Dermis blood vessel endothelial cell (primary cell): Measurements from ENCODE around the gene MYL2. TPM values are rescaled to one million over a fixed set of nuclear protein-coding genes. Genes with fewer than 3 reads are reported as not detected.
A peak's percentile ranks its signal among the peaks of the same experiment; 100 is the strongest.
"Not testable (repeated sequence)": the region's sequence is repeated elsewhere in the genome, so short reads cannot be mapped to it uniquely, and the experiment has no call there.

Source experiments
- DNase-seq: peaks from one replicate; pipeline ENCODE4 v3.0.0; 2010
- total RNA-seq: library from RNA; depleted of rRNA; stranded (reverse); fragments of >200 nt; gene quantifications from 2 replicates; pipeline ENCODE4 v1.2.3, GENCODE V29; 2014

Gene MYL2, protein sequence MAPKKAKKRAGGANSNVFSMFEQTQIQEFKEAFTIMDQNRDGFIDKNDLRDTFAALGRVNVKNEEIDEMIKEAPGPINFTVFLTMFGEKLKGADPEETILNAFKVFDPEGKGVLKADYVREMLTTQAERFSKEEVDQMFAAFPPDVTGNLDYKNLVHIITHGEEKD
- total RNA-seq: 0.14 and 0.34 TPM in 2 replicates

DNA sequence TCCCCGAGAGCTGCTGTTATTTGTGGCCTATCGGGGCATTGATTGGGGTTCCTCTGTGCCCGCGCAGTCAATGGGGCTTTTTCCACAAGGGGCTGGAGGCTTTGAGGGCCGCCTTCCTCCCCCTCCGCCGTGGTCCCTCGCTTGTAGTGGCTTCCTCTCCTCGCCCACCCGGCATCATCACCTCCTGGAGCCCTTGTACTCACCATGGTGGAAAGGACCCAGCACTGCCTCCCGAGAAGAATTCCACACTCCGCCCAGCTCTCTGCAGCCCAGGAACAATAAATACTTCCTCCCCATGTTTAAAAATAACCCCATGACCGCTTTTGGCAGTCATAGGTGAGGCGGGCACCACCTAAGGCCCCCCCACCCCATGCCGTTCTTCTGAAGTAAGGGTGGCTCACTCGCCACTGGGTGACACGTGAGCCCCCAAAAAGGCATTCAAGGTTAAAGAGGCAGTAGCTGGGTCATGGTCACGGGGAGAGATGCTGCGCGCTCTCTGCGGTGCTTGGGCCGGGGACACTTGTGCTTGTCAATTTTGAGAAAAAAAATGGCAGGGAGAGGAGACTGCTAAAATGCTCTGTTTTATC, at the start of gene MYL2:
Gene MYL2, minus strand, starts transcription at position 256 of the 587 bp plus-strand sequence. Its CDS starts 50 bp downstream, at position 206.
- DNase-seq: no peak

DNA sequence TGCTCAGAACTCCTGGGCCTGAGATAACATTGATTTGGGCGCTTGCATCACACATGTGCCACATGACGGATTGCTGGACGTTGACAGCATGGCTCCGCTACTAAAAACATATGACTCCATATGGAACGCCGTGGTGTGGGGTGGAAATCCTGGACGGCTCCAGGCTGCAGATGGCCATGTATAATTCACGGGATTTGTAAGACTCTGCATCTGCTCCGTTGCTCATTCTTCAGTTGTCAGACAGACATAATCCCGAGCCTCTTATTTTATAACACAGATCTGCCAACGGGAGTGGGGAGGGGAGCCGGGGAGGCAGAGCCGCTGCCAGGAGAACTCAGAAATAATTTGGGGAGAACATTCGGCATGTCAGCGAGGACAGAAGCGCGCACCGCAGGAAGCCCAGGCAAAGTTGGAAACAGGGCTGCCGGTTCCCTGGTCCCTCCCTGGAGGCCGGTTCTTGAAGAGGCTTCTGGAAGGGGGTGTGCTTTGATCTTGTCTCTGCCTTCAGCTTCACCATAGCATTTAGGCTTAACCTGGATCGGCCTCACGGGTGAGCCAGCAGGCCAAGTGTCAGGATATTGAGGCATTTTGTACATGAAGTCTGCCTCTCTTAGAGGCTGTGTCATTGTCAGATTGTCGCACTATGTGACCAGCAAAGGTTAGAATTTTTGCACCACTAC, 45.8 kb upstream of the MYL2 start:
- DNase-seq: no peak

DNA sequence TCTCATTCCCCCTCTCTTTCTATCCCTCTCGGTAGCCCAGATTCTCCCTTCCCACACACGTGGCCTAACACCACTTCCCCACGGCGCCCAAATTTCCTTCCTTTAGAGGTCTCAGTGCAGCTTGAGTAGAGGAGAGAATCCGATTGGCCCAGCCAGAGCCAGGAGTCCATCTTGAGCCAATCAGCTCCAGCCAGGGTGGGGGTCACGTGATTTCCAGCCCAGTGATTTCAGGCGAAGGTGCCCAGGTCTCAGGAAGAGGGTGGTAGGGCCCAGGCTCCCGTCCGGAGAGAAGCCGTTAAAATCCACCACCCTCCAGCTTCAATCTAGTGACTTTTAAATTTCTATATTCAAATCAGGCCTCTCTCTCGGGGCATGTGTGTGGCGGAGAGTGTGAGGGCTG, 45.2 kb upstream of the MYL2 start:
- DNase-seq: no peak

DNA sequence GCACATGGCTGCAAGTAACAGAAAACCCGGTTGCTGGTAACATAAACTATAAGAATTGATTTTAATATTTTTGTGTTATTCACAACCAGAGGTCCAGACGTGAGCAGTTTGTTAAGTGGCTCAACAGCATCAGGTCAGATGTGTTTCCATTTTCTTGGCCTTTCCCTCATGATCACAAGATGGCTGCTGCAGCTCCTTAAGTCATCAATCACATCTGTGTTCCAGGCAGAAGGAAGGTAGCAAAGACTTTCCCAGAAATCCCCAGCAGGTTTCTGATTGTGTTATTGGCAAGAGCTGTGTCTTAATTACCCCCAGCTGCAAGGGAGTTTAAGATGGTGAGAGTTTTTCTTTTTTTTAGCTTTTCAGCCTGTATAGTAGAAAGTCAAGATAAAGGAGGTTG, 40.4 kb upstream of the MYL2 start:
- DNase-seq: no peak

DNA sequence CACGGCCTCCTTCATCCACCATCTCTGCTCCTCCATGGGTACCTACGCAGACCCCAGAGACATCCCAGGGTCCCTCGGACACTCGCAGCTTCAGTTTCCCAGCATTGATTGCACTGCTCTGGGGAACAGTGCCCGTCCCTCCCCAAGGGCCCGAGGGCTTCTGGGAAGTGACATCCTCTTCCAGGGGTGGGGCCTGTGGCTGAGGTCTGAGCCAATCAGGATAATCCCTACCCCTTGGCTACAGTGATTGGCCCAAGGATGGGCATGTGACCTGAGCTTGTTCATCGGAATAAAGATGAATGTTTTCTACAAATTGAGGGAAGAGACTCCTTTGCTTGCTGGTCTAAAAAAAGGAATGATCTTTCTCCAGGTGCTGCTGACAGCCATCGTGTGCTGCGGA, 37.3 kb upstream of the MYL2 start:
- no peak for DNase-seq

DNA sequence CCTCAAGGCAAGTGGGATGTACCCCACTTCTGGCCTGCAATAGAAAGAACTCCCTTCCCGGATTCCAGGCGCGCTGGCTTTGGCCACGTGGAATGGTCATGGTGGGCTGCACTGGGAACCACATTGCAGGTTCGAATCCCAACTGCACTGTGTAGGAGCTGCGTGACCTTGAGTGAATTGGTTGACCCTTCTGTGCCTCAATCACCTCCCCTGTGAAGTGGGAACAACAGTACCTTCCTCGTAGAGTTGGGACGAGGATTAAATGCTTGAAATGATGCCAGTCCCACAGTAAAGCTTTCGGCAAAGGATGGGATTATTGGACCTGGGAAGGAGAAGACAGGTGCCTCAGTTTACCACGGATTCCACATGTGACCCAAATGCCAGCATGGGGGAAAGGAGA, 36.8 kb upstream of the MYL2 start:
- DNase-seq: no peak

DNA sequence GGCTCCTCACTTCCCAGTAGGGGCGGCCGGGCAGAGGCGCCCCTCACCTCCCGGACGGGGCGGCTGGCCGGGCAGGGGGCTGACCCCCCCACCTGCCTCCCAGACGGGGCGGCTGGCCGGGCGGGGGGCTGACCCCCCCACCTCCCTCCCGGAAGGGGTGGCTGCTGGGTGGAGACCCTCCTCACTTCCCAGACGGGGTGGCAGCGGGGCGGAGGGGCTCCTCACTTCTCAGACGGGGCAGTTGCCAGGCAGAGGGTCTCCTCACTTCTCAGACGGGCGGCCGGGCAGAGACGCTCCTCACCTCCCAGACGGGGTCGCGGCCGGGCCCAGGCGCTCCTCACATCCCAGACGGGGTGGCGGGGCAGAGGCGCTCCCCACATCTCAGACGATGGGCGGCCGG, 30.5 kb upstream of the MYL2 start:
- not testable (repeated sequence) for DNase-seq

DNA sequence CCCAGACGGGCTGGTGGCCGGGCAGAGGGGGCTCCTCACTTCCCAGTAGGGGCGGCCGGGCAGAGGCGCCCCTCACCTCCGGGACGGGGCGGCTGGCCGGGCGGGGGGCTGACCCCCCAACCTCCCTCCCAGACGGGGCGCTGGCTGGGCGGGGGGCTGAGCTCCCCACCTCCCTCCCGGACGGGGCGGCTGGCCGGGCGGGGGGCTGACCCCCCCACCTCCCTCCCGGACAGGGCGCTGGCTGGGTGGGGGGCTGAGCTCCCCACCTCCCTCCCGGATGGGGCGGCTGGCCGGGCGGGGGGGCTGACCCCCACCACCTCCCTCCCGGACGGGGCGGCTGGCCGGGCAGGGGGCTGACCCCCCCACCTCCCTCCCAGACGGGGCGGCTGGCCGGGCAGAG, 30.1 kb upstream of the MYL2 start:
- DNase-seq: not testable (repeated sequence)

DNA sequence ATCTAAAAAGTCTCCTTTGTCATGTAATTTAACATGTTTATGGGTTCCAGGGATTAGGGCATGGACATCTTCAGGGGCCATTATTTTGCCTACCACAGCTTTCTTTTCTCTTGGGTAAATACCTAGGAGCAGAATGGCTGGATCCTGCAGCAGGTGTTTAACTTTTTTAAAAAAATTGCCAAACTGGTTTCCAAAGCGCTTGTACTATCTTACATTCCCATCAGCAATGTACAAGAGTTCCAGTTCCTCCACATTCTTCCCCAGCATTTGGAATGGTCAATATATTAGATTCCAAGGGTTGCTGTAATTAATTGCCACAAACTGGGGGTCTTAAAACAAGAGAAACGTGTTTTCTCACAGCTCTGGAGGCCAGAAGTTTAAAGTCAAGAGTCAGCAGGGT, 27.7 kb upstream of the MYL2 start:
- no peak for DNase-seq

DNA sequence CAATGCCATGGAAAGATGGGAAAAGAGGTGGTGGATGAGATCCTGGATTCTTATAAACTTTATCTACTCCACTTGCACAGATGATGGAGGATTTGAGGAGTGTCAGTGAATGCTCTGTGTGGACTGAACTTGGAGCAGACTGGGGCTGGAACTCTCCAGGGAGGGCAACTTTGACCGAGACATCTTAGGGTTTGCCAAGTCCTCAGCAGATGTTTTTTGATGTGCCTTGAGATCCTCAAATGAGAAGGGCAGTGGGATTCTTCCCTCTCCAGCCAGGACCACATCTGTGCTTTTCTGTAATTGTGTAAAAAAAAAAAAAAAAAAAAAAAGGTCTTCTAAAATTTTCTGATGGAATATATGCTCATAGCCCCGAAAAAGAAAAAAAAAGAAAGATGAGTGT, 23.0 kb upstream of the MYL2 start:
- DNase-seq: no peak

DNA sequence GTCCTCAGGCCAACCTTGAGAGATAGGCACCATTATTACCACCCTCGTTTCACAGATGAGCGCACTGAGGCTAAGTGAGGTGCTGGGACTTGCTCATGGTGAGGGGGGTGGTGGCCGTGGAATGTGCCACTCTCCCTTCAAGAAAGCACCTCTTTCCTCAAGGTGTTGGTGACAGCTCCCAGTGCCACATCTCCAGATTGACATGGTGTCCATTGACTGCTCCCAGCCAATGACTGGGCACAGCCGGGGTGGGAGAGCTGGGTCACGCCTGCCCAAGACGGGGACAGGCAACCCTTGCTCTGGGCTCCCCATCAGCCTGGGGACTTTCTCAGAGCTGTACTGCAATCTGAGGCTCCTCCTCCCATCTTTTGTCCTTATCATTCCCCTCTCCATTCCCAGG, 21.0 kb upstream of the MYL2 start:
- no peak for DNase-seq

DNA sequence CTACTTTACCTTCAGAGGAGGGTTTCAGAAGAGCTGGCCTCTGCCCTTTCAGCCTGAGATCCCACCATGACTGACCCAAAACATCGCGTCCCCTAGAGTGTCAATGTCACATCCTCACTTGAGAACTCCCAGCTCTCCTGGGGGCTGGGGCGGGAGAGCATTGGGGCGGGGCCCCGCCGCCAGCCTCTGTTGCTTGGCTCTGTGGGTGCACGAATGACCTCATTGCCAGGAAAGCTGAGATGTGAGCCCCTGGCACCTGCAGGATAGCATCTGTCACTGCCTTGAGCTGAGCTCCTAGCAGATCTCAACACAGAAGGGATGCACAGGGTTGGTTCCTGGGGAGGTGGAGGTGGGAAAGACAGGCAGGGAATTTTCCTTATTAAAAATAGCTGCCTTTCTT, 20.6 kb upstream of the MYL2 start:
- no peak for DNase-seq

DNA sequence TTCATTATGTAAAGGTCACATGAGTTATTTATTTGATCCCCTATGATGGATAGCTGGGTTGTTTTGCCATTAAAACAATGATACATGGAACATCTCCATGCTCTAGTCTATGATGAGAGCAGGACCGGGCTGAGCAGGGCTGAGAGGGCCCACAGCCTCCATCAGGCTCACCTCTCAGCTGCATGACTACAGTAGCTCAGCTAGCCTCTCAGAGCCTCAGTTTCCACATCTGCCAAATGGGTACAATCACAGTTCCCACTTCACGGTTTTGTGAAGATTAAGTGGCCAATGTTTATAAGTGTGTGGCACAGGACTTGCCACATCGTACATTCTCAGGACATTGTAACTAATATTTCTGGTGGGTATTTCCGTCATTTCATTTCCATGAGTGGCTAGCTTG, 19.9 kb upstream of the MYL2 start:
- no peak for DNase-seq

DNA sequence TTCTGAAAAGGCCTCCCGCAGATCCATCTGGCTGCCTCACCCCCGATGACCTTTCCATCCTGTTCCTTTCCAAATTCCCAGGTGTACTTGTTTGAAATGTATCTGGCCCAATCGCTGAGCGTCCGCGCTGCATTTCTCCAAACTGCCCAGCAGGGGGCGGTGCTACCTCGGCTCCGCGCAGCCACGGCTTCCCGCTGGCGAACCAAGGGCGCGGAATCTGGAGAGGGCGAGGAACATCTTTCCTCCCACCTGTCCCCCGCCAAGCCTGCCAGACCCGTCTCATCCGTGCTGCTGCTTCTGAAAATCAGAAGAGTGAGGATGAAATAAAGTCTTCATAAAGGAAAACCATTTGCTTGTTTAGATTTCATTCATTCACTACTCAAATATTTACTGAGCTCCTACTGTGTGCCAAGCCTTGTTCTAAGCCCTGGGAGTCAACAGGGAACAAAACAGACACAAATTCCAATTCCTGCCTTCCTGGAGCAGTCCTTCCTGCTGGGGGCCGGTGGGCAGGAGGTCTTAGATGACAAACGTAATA, 16.8 kb upstream of the MYL2 start:
- peak; percentile 72 for DNase-seq

DNA sequence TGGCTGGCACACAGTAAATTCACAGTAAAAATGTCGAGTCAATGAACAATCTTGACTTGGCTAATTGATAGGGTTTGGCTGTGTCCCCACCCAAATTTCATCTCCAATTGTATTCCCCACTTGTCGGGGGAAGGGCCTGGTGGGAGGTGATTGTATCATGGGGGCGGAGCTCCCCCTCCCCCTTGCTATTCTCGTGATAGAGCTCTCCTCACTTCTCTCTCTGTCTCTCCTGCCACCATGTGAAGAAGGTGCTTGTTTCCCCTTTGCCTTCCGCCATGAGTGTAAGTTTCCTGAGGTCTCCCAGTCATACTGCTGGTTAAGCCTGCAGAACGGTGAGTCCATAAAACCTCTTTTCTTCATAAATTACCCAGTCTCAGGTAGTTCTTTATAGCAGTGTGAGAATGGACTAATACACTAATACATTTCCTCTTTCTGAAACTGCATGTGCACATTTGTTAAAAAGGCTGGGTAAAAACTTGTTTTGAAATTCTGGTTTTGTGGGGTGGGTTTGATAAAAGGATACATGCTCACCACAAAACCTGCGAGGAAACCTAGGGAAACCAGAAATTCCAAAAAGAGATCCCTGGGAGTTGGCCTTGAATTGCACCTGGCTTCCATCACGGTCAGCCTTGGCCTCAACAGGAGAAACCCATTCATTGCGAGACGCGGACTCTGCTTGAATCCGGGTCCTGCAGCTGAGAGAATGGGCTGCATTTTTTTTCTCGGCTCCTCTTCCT, 16.2 kb upstream of the MYL2 start:
- DNase-seq: no peak

DNA sequence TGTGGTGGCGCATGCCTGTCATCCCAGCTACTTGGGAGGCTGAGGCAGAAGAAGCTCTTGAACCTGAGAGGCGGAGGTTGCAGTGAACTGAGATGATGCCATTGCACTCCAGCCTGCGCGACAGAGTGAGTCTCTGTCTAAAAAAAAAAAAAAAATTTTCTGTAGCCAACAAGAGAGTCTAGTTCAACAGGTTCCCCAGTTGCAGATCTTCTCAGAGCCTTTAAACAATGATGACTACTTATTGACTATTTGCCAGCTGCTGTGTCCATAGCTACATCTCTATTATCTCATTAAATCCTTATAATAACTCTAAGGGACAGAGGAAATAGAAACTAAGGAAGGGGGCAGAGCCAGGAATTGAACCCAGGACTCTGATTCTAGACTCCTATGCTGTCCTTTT, 15.2 kb upstream of the MYL2 start:
- no peak for DNase-seq

DNA sequence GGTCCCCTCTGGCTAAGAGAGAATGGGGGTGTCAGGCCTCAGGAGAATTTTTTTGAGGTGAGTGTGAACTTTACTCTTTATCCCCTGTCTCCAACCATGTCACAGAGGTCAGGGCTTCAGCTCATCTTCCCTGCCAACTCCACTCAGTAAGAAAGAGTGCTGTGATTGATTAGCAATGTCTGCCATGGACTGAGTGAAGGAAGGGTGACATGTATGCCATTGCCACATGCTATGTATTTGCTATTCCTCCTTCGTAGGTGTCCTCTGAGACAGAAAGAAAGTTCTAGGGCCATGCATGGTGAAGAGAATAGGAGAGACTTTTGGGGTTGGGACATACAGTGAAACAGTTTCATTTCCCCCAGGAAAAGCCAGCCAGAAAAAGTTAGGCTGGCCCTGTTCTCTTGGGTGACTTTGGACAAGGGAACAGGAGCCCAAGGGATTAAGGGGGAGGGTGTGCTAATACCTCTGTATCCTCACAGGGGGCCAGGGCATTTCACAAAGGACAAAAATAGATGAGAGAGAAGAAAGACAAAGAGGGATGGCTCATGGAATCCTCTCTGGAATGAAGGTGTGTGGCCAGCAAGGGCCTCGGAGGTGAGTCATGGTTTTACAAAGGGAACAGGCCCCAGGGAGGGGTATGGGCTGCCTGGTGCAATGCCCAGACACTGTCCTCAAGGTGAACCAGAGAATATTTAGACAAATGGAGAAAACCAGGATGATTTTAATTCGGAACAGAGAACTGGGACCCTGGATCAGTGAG, 13.9 kb upstream of the MYL2 start:
- DNase-seq: no peak

DNA sequence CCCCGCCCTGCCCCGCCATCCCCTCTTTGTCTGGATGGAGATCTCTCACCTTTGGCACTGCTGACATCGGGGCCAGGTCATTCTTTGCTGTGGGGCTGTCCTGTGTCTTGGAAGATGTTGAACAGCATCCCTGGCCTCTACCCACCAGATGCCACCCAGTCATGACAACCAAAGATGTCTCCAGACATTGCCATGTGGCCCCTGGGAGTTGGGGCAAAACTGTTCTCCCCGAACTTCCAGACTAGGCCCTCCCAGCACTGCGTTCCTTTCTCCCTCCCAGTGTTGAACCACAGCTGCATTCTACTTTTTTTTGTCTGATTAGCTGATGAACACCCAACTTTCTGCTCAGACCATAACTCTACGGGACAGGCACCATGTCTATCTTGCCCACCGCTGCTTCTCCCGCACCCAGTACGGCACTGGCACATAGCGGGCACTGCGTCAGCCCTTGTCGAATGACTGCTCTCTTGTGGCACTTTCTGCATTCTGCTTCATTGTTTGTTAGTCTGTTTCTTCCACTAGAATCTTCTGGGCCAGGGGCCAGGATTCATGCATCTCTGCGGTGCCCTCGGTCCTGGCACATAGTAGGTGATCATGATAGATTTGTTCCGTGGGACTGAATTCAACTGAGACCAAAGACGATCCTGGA, 13.1 kb upstream of the MYL2 start:
- no peak for DNase-seq

DNA sequence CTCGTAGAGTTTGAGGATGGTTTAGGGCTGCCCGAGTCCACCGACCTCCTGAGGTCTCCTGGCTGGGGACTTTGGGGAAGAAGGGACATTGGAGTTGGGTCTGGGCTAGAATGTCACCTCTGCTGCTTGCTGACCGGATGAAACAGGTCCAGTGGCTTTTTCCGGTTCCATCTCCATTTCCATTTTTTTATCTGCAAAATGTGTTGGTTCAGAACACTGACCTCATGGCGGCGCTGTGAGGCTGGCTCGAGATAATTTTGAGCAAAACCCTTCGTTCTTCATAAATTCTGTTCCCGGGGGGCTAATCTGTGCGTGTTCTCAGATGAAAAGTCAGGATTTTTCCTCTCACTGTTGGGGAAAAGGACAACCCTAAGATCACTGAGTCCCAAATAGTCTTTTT, 11.7 kb upstream of the MYL2 start:
- peak; percentile 28 for DNase-seq

DNA sequence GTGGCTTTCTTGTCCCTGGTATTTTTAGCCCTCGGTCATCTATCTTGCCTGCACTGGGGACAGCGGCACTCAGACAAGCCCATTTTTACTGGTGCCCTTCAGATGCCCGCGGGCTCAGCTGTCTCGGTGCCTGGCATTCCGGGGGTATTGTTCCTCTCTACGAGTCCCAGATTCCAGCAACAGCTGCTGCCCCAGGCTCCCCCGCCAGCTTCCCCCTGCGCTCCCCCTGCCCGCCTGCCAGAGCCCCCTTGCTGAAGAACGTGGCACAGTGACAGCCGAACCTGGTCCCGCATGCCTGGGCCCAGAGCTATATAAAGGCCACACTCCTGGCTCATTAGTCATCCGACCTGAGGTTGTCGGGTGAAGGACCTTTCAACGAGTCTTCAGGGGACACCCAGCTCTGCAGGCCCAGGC, 10.9 kb upstream of the MYL2 start:
- DNase-seq: no peak

DNA sequence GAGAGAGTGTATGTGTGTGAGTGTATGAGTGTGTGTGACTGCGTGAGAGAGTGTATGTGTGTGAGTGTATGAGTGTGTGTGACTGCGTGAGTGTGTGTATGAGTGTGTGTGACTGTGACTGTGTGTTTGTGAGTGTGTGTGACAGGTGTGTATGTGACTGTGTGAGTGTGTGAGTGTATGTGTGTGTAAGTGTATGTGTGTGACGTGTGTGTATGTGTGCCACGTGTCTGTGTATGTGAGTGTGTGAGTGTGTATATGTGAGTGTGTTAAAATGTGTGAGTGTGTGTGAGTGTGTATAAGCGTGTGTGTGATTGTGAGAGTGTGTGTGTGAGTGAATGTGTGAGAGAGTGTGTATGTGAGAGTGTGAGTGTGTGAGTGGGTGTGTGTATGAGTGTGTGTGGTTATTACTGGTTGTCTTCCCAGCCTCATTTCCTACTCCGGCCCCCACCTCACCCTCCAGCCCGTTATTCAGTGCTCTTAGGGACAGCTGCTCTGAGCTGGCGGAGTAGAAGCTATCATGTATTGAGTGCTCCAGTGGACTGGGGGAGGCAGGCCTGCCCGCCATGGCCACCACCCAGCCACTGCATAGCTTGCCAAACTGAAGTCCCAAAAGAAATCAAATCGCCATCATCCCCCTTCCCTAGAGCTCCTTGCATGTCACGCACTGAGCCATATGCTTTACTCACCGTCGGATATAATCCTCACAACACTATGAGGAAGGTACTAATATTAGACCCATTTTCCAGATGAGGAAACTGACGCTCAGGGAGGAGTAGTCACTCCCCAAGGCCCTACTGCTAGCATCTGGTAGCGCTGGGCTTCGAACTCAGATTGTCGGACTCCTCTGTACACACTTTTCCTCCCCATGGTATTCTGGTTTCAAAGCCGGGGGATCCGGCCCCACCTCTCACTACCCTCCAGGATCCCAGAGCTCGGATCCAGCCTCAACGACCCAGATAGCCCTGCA, 10.3 kb upstream of the MYL2 start:
- no peak for DNase-seq
